HepG2 (cell line): ENCODE data around the gene SGPP1. TPM values are rescaled to one million over a fixed set of nuclear protein-coding genes. Genes with fewer than 3 reads are reported as not detected.

ENCODE experiments used
- FIP1L1 ChIP-seq: fragments of 200-400 bp; formaldehyde crosslinking; IDR thresholded peaks from 2 replicates; pipeline ENCODE4 v1.6.1; 2018; ENCODE audit warnings: low read depth, mild to moderate bottlenecking, low read length, moderate library complexity, borderline replicate concordance; ENCODE audit not compliant: insufficient read depth
- FOSL2 ChIP-seq: sonication (generic); formaldehyde crosslinking; IDR thresholded peaks from 2 replicates; pipeline ENCODE4 v1.4.0; 2020; ENCODE audit warnings: missing genetic modification reagents
- HMG20B ChIP-seq: conservative IDR thresholded peaks from 2 replicates; pipeline ENCODE4 v1.6.1; 2016; ENCODE audit warnings: missing genetic modification reagents, missing compliant biosample characterization
- IKZF1 ChIP-seq: fragments of 450-650 bp; IDR thresholded peaks from 2 replicates; pipeline ENCODE4 v1.7.1; 2016
- SAP130 ChIP-seq: IDR thresholded peaks from 2 replicates; pipeline ENCODE4 v1.6.1; 2016; ENCODE audit warnings: low read depth
- SRSF1 ChIP-seq: fragments of 200-400 bp; formaldehyde crosslinking; optimal IDR thresholded peaks from 2 replicates; pipeline ENCODE3; 2017; ENCODE audit warnings: mild to moderate bottlenecking, low read depth, low read length, moderate library complexity
- ZBTB1 ChIP-seq: sonication (generic); formaldehyde crosslinking; IDR thresholded peaks from 2 replicates; pipeline ENCODE4 v1.4.0; 2020; ENCODE audit warnings: missing genetic modification reagents, borderline replicate concordance
- ZFP90 ChIP-seq: sonication (generic); formaldehyde crosslinking; IDR thresholded peaks from 2 replicates; pipeline ENCODE4 v1.8.0; 2022; ENCODE audit warnings: missing genetic modification reagents, mild to moderate bottlenecking, inconsistent platforms, borderline replicate concordance
- ZMYM2 ChIP-seq: sonication (generic); formaldehyde crosslinking; IDR thresholded peaks from 2 replicates; pipeline ENCODE4 v1.8.0; 2022; ENCODE audit warnings: mild to moderate bottlenecking, missing genetic modification reagents
- ZNF138 ChIP-seq: sonication (generic); formaldehyde crosslinking; IDR thresholded peaks from 2 replicates; pipeline ENCODE4 v1.5.0; 2020; ENCODE audit warnings: mild to moderate bottlenecking, low read depth, missing genetic modification reagents
- ZNF232 ChIP-seq: sonication (generic); formaldehyde crosslinking; IDR thresholded peaks from 2 replicates; pipeline ENCODE4 v1.4.0; 2020; ENCODE audit warnings: missing genetic modification reagents, borderline replicate concordance
- ZNF33B ChIP-seq: sonication (generic); formaldehyde crosslinking; IDR thresholded peaks from 2 replicates; pipeline ENCODE4 v1.5.1; 2020; ENCODE audit warnings: mild to moderate bottlenecking, missing genetic modification reagents
- ZNF34 ChIP-seq: sonication (generic); formaldehyde crosslinking; IDR thresholded peaks from 2 replicates; pipeline ENCODE4 v1.4.0; 2020; ENCODE audit warnings: mild to moderate bottlenecking, missing genetic modification reagents, borderline replicate concordance
- ZNF501 ChIP-seq: sonication (generic); formaldehyde crosslinking; IDR thresholded peaks from 2 replicates; pipeline ENCODE4 v1.5.1; 2020; ENCODE audit warnings: mild to moderate bottlenecking, moderate library complexity, missing genetic modification reagents
- ZNF546 ChIP-seq: sonication (generic); formaldehyde crosslinking; conservative IDR thresholded peaks from 2 replicates; pipeline ENCODE4 v1.8.1; 2023; ENCODE audit warnings: mild to moderate bottlenecking, missing genetic modification reagents
- ZNF589 ChIP-seq: sonication (generic); formaldehyde crosslinking; conservative IDR thresholded peaks from 2 replicates; pipeline ENCODE4 v1.8.0; 2022; ENCODE audit warnings: mild to moderate bottlenecking, moderate library complexity, missing genetic modification reagents
- ZNF619 ChIP-seq: sonication (generic); formaldehyde crosslinking; IDR thresholded peaks from 2 replicates; pipeline ENCODE4 v1.4.0; 2020; ENCODE audit warnings: mild to moderate bottlenecking, missing genetic modification reagents
- ZNF773 ChIP-seq: sonication (generic); formaldehyde crosslinking; IDR thresholded peaks from 2 replicates; pipeline ENCODE4 v1.4.0; 2020; ENCODE audit warnings: missing genetic modification reagents, borderline replicate concordance
- polyA plus RNA-seq, 8 experiments: library from polyadenylated mRNA; depleted of rRNA in 3 of 8; stranded (reverse) in 7 of 8; unstranded in 1 of 8; fragments of >200 nt; fragmentation: Illumina TruSeq in 4 of 8; extraction: Trizol in 4 of 8; gene quantifications; 2 replicates each; pipeline versions ENCODE4 v1.2.1 to v1.2.3, GENCODE V29; 2011 to 2016; ENCODE audit warnings: low read depth in 4 of 8, missing spikeins in 1 of 8, mixed read lengths in 1 of 8; ENCODE audit not compliant: insufficient read depth in 1 of 8
- total RNA-seq, 5 experiments: library from RNA; depleted of rRNA; stranded (reverse); fragments of >200 nt; fragmentation: Illumina TruSeq; extraction: Trizol; gene quantifications; 2 replicates each; pipeline ENCODE4 v1.2.3, GENCODE V29; 2016; ENCODE audit warnings: low read depth in 1 of 5
- TF ChIP-seq, protein P1 (sequence below): sonication (generic); formaldehyde crosslinking; IDR thresholded peaks from 2 replicates; pipeline ENCODE4 v1.5.1; 2020; ENCODE audit warnings: missing genetic modification reagents, mild to moderate bottlenecking, borderline replicate concordance
- TF ChIP-seq, protein P2 (sequence below): sonication (generic); formaldehyde crosslinking; IDR thresholded peaks from 2 replicates; pipeline ENCODE4 v1.5.0; 2020; ENCODE audit warnings: mild to moderate bottlenecking, missing genetic modification reagents, moderate library complexity
- TF ChIP-seq, protein P3 (sequence below): sonication (generic); formaldehyde crosslinking; IDR thresholded peaks from 2 replicates; pipeline ENCODE4 v1.4.0; 2020; ENCODE audit warnings: missing genetic modification reagents

Gene SGPP1
- total and polyA plus RNA-seq, 2 of the 13 experiments (the other 11 are each of a cell fraction or from before 2014, with no cell fraction given), result 6.4 to 6.8 TPM

DNA sequence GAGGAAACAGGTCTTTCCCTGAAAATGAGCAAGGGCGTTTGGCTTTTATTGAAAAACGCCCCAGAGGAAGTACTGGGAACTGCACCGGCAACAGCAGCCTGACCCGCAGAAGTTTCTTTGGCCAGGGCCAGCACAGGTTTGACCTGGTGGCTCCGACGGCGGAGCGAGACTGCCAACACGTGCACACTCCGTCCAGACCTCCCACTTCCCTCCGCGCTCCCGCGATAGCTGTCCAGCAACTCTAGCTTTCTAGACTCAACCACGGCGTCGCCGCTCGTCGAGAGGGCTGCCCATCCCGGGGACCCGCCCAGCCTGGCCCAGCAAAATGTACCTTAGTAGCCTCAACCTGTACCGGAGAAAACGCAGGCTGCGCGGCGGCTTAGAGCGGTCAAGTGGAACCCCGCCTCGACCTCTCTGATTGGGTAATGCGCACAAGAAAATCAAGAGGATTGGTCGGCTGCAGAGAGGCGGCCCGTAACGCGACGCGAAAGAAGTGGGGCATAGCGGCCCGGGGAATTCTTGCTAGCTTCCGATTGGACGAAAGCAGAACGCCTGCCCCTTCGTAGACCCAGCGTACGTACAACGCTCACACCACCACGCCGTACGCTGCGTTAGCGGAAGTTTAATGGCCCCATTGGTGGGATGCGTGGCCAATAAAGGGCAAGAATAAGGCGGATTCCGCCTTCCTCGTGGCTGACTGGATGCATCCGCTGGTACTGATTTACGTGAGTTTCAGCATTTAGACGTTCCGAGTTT lies 86.2 kb downstream of the SGPP1 start, which contains the start of gene WDR89 (continued):
- TF ChIP-seq, protein P1, sequence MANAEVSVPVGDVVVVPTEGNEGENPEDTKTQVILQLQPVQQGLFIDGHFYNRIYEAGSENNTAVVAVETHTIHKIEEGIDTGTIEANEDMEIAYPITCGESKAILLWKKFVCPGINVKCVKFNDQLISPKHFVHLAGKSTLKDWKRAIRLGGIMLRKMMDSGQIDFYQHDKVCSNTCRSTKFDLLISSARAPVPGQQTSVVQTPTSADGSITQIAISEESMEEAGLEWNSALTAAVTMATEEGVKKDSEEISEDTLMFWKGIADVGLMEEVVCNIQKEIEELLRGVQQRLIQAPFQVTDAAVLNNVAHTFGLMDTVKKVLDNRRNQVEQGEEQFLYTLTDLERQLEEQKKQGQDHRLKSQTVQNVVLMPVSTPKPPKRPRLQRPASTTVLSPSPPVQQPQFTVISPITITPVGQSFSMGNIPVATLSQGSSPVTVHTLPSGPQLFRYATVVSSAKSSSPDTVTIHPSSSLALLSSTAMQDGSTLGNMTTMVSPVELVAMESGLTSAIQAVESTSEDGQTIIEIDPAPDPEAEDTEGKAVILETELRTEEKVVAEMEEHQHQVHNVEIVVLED (CRISPR knock-in tag), result peak; percentile 99
- TF ChIP-seq ZNF546 (CRISPR knock-in tag), result 0 out of 2 replicates have a peak, but pooled peaks have one; percentile 52
- TF ChIP-seq, protein P2, sequence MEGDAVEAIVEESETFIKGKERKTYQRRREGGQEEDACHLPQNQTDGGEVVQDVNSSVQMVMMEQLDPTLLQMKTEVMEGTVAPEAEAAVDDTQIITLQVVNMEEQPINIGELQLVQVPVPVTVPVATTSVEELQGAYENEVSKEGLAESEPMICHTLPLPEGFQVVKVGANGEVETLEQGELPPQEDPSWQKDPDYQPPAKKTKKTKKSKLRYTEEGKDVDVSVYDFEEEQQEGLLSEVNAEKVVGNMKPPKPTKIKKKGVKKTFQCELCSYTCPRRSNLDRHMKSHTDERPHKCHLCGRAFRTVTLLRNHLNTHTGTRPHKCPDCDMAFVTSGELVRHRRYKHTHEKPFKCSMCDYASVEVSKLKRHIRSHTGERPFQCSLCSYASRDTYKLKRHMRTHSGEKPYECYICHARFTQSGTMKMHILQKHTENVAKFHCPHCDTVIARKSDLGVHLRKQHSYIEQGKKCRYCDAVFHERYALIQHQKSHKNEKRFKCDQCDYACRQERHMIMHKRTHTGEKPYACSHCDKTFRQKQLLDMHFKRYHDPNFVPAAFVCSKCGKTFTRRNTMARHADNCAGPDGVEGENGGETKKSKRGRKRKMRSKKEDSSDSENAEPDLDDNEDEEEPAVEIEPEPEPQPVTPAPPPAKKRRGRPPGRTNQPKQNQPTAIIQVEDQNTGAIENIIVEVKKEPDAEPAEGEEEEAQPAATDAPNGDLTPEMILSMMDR, result peak; percentile 73
- no peak for TF ChIP-seq ZBTB1 (CRISPR knock-in tag)
- peak; percentile 80; the same call in 1 of the 2 replicates for TF ChIP-seq ZNF773 (CRISPR knock-in tag)
- no peak for TF ChIP-seq HMG20B
- TF ChIP-seq ZMYM2, result peak; percentile 82
- peak; percentile 93; the same call in 1 of the 2 replicates for TF ChIP-seq ZNF33B (CRISPR knock-in tag)
- TF ChIP-seq ZNF619 (CRISPR knock-in tag), result peak; percentile 55; the same call in 1 of the 2 replicates
- no peak for TF ChIP-seq IKZF1
- peak; percentile 75; the same call in 1 of the 2 replicates for TF ChIP-seq ZNF589 (CRISPR knock-in tag)
- TF ChIP-seq, protein P3, sequence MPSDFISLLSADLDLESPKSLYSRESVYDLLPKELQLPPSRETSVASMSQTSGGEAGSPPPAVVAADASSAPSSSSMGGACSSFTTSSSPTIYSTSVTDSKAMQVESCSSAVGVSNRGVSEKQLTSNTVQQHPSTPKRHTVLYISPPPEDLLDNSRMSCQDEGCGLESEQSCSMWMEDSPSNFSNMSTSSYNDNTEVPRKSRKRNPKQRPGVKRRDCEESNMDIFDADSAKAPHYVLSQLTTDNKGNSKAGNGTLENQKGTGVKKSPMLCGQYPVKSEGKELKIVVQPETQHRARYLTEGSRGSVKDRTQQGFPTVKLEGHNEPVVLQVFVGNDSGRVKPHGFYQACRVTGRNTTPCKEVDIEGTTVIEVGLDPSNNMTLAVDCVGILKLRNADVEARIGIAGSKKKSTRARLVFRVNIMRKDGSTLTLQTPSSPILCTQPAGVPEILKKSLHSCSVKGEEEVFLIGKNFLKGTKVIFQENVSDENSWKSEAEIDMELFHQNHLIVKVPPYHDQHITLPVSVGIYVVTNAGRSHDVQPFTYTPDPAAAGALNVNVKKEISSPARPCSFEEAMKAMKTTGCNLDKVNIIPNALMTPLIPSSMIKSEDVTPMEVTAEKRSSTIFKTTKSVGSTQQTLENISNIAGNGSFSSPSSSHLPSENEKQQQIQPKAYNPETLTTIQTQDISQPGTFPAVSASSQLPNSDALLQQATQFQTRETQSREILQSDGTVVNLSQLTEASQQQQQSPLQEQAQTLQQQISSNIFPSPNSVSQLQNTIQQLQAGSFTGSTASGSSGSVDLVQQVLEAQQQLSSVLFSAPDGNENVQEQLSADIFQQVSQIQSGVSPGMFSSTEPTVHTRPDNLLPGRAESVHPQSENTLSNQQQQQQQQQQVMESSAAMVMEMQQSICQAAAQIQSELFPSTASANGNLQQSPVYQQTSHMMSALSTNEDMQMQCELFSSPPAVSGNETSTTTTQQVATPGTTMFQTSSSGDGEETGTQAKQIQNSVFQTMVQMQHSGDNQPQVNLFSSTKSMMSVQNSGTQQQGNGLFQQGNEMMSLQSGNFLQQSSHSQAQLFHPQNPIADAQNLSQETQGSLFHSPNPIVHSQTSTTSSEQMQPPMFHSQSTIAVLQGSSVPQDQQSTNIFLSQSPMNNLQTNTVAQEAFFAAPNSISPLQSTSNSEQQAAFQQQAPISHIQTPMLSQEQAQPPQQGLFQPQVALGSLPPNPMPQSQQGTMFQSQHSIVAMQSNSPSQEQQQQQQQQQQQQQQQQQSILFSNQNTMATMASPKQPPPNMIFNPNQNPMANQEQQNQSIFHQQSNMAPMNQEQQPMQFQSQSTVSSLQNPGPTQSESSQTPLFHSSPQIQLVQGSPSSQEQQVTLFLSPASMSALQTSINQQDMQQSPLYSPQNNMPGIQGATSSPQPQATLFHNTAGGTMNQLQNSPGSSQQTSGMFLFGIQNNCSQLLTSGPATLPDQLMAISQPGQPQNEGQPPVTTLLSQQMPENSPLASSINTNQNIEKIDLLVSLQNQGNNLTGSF (CRISPR knock-in tag), result peak; percentile 95
- TF ChIP-seq ZNF138 (CRISPR knock-in tag), result peak; percentile 77; the same call in 1 of the 2 replicates
- TF ChIP-seq ZNF34 (CRISPR knock-in tag), result no peak
- TF ChIP-seq FOSL2, result peak; percentile 39; the same call in 1 of the 2 replicates
- no peak for TF ChIP-seq FIP1L1
- peak; percentile 86 for TF ChIP-seq SAP130 (CRISPR knock-in tag)
- peak; percentile 94 for TF ChIP-seq ZFP90
- TF ChIP-seq ZNF232 (CRISPR knock-in tag), result peak; percentile 91
- TF ChIP-seq ZNF501 (CRISPR knock-in tag), result peak; percentile 87
- TF ChIP-seq SRSF1, result no peak
